Tibial nerve (tissue), 4 donors: ENCODE results near the gene GXYLT2.

Source experiments
- EP300 ChIP-seq, 2 donors: sonication (generic); formaldehyde crosslinking; IDR thresholded peaks; one replicate each; pipeline ENCODE4 v1.6.1; 2017; ENCODE audit warnings: antibody characterized with exemption in 2 of 2, mild to moderate bottlenecking in 1 of 2
- POLR2A ChIP-seq, 2 donors: fragments of 450-650 bp; IDR thresholded peaks; one replicate each; pipeline ENCODE4 v1.6.1; 2017; ENCODE audit warnings: antibody characterized with exemption in 2 of 2, mild to moderate bottlenecking in 2 of 2, moderate library complexity in 2 of 2
- TF ChIP-seq, protein P1 (sequence below), 5 experiments: fragments of 200-600 bp in 3 of 5; fragments of 450-650 bp in 2 of 5; sonication (generic) in 3 of 5; IDR thresholded peaks; one replicate each; pipeline ENCODE4 v1.5.1; 2016 to 2019; ENCODE audit warnings: antibody characterized with exemption in 5 of 5, mild to moderate bottlenecking in 3 of 5, moderate library complexity in 2 of 5

- TF ChIP-seq, protein P1, sequence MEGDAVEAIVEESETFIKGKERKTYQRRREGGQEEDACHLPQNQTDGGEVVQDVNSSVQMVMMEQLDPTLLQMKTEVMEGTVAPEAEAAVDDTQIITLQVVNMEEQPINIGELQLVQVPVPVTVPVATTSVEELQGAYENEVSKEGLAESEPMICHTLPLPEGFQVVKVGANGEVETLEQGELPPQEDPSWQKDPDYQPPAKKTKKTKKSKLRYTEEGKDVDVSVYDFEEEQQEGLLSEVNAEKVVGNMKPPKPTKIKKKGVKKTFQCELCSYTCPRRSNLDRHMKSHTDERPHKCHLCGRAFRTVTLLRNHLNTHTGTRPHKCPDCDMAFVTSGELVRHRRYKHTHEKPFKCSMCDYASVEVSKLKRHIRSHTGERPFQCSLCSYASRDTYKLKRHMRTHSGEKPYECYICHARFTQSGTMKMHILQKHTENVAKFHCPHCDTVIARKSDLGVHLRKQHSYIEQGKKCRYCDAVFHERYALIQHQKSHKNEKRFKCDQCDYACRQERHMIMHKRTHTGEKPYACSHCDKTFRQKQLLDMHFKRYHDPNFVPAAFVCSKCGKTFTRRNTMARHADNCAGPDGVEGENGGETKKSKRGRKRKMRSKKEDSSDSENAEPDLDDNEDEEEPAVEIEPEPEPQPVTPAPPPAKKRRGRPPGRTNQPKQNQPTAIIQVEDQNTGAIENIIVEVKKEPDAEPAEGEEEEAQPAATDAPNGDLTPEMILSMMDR (IDR thresholded peaks at IDR 0.05): no peak
- TF ChIP-seq POLR2A (IDR thresholded peaks at IDR 0.05): no peak
- no peak for TF ChIP-seq EP300 (IDR thresholded peaks at IDR 0.05)
Measured at GRCh38 chr3:72969766-72970165, 81.9 kb downstream of the GXYLT2 start.
